Right ventricle myocardium inferior (tissue), 1 donor: Measurements from ENCODE around the gene ZC3H12D. TPM values are rescaled to one million over a fixed set of nuclear protein-coding genes. Genes with fewer than 3 reads are reported as not detected.
A peak's percentile ranks its signal among the peaks of the same experiment; 100 is the strongest.
"Not testable (repeated sequence)": the region's sequence is repeated elsewhere in the genome, so short reads cannot be mapped to it uniquely, and the experiment has no call there.

ENCODE experiments used
- ATAC-seq: fragments of 200-7000 bp; cut with Tn5 transposase; one replicate; pipeline ENCODE4 v1.9.1; 2020; ENCODE audit warnings: mild to moderate bottlenecking, moderate library complexity
- DNase-seq: peaks from one replicate; pipeline ENCODE4 v3.0.0; 2021; ENCODE audit errors: missing footprints
- intact Hi-C: fragments of 100-400 bp; cut with DNase I; formaldehyde crosslinking; loops from one replicate; pipeline ENCODE4 v1.11.0; 2022
- long read RNA-seq: library from polyadenylated mRNA; unstranded; transcript quantifications from one replicate; pipeline ENCODE4 v2.0.0, GENCODE V29; 2021
- total RNA-seq: library from RNA; stranded (reverse); fragmentation: NEBNext Ultra II Directional; extraction: Animal tissue kit (Norgen Biotek cat#: 25700); gene quantifications from one replicate; pipeline ENCODE4 v1.2.1, GENCODE V29; 2021
- donor health status: DM: no; HTN: yes; CAD: no; lungs with severe emphysema.

Gene ZC3H12D
- 0.51 TPM for total RNA-seq
- long read RNA-seq = 0 reads

- peak; percentile 77 for ATAC-seq
- DNase-seq = peak; percentile 84
- intact Hi-C loops = no loop called here
These were observed at the start of gene ZC3H12D for GRCh38 chr6:149484733-149485700. TSS of gene ZC3H12D (minus strand) at chr6:149485014. CDS start at chr6:149474543, 10,471 bp downstream.

GRCh38 chr6:149529650-149530049 lies 44.8 kb upstream of the ZC3H12D start:
- intact Hi-C loops = no loop called here
- DNase-seq (no peak), ATAC-seq (no peak)

GRCh38 chr6:149515494-149515893 lies 30.7 kb upstream of the ZC3H12D start:
- intact Hi-C loops = loop anchor here (5.0 kb wide), 3 partner anchors 63 to 433 kb away; no protein-coding TSS in a partner anchor
- no peak for DNase-seq
- ATAC-seq = no peak

- DNase-seq = no peak
- ATAC-seq = peak; percentile 28
- intact Hi-C loops = no loop called here
These were observed 29.1 kb upstream of the ZC3H12D start for GRCh38 chr6:149513915-149514314.

- intact Hi-C loops = no loop called here
- no peak for DNase-seq
These were observed 26.1 kb upstream of the ZC3H12D start for GRCh38 chr6:149510793-149511512.

GRCh38 chr6:149508485-149508884 lies 23.7 kb upstream of the ZC3H12D start:
- DNase-seq (no peak), ATAC-seq (no peak)
- intact Hi-C loops = no loop called here

More at GRCh38 chr6:149510793-149511512, 26.1 kb upstream of the ZC3H12D start:
- ATAC-seq = no peak

- ATAC-seq (no peak), DNase-seq (no peak)
- intact Hi-C loops = no loop called here
These were observed 19.1 kb upstream of the ZC3H12D start for GRCh38 chr6:149503872-149504271.

- no peak for DNase-seq
- intact Hi-C loops = no loop called here
These were observed 18.5 kb upstream of the ZC3H12D start for GRCh38 chr6:149503276-149503675.

GRCh38 chr6:149501768-149502167 lies 17.0 kb upstream of the ZC3H12D start:
- DNase-seq (no peak), ATAC-seq (no peak)
- intact Hi-C loops = no loop called here

More at GRCh38 chr6:149503276-149503675, 18.5 kb upstream of the ZC3H12D start:
- ATAC-seq = no peak

- ATAC-seq (no peak), DNase-seq (no peak)
- intact Hi-C loops = no loop called here
These were observed 16.4 kb upstream of the ZC3H12D start for GRCh38 chr6:149501201-149501600.

GRCh38 chr6:149500096-149500495 lies 15.3 kb upstream of the ZC3H12D start:
- DNase-seq = no peak
- ATAC-seq = no peak
- intact Hi-C loops = no loop called here

GRCh38 chr6:149499066-149499465 lies 14.3 kb upstream of the ZC3H12D start:
- ATAC-seq = no peak
- DNase-seq = no peak
- intact Hi-C loops = loop anchor here (5.0 kb wide), 1 partner anchor 42 kb away; no protein-coding TSS in a partner anchor

- intact Hi-C loops = loop anchor here (5.0 kb wide), 1 partner anchor 40 kb away; no protein-coding TSS in a partner anchor
- DNase-seq (no peak), ATAC-seq (no peak)
These were observed 12.6 kb upstream of the ZC3H12D start for GRCh38 chr6:149497365-149497764.

- intact Hi-C loops = loop anchor here (5.0 kb wide), 1 partner anchor 39 kb away; no protein-coding TSS in a partner anchor
- DNase-seq, ATAC-seq: not testable (repeated sequence)
These were observed 11.8 kb upstream of the ZC3H12D start for GRCh38 chr6:149496597-149496996.

- intact Hi-C loops = loop anchor here (5.0 kb wide), 1 partner anchor 38 kb away; no protein-coding TSS in a partner anchor
- DNase-seq, ATAC-seq: not testable (repeated sequence)
These were observed 10.7 kb upstream of the ZC3H12D start for GRCh38 chr6:149495349-149496016.

- not testable (repeated sequence) for DNase-seq, ATAC-seq
- intact Hi-C loops = loop anchor here (5.0 kb wide), 1 partner anchor 38 kb away; no protein-coding TSS in a partner anchor
These were observed 10.0 kb upstream of the ZC3H12D start for GRCh38 chr6:149494810-149495209.

- DNase-seq (no peak), ATAC-seq (no peak)
- intact Hi-C loops = no loop called here
These were observed 9.0 kb upstream of the ZC3H12D start for GRCh38 chr6:149493761-149494320.

- no peak for ATAC-seq
- intact Hi-C loops = no loop called here
These were observed 8.1 kb upstream of the ZC3H12D start for GRCh38 chr6:149492798-149493343.

More at GRCh38 chr6:149492798-149493343, 8.1 kb upstream of the ZC3H12D start:
- no peak for DNase-seq
